ENCODE data around the gene SH3RF1. TPM values are rescaled to one million over a fixed set of nuclear protein-coding genes. Genes with fewer than 3 reads are reported as not detected.

Gene SH3RF1
- total RNA-seq, 1 experiment from 2014 or later = 15.3 TPM

- Histone ChIP-seq H3K18ac (ENCODE audit: insufficient read length, low read depth, low read length) (no peak overlapping the region), H4K20me1 (ENCODE audit: control insufficient read depth, insufficient read depth, insufficient read length) (no peaks in the 10 kb centered on the region), H3K9me3 (ENCODE audit: control insufficient read depth, low read depth, low read length) (no peaks in the 10 kb centered on the region), H4K5ac (ENCODE audit: insufficient read length, low read depth, low read length) (no peak overlapping the region), H2BK120ac (ENCODE audit: low read depth, low read length, poor library complexity, severe bottlenecking) (no peak overlapping the region), H2BK12ac (ENCODE audit: insufficient read length, low read depth, low read length) (no peak overlapping the region), H3K14ac (ENCODE audit: insufficient read depth, low read length) (no peak overlapping the region), H3K79me1 (ENCODE audit: insufficient read depth, low read depth, low read length, poor library complexity, severe bottlenecking) (no peaks in the 10 kb centered on the region), H2AFZ (ENCODE audit: low read length) (no peak overlapping the region), H3K23me2 (ENCODE audit: insufficient read length, low read depth, low read length, poor library complexity, severe bottlenecking) (no peaks in the 10 kb centered on the region), H3K27ac (ENCODE audit: insufficient read length, low read depth, low read length) (no peak overlapping the region), H3K9ac (ENCODE audit: extremely low read depth, insufficient read length, low read length) (no peak overlapping the region), H4K91ac (ENCODE audit: insufficient read length, low read depth, low read length) (no peak overlapping the region), H3T11ph (ENCODE audit: low read length) (no peak overlapping the region), H4K8ac (replicated peaks; ENCODE audit: insufficient read length, low read depth, low read length) (no peak overlapping the region), H2BK15ac (ENCODE audit: low read depth, low read length) (no peak overlapping the region), H3K23ac (ENCODE audit: insufficient read length, low read depth, low read length) (no peak overlapping the region), H3K79me2 (ENCODE audit: insufficient read depth, low read length) (no peaks in the 10 kb centered on the region), H3K4me2 (ENCODE audit: insufficient read depth, insufficient read length, low read length) (no peak overlapping the region), H2AK5ac (ENCODE audit: insufficient read length, low read length) (no peak overlapping the region), H3K4ac (ENCODE audit: low read depth, low read length) (no peak overlapping the region), H3K27me3 (ENCODE audit: insufficient read depth, low read length) (no peaks in the 10 kb centered on the region), H3K56ac (ENCODE audit: insufficient read length, low read depth, low read length) (no peak overlapping the region), H3K4me1 (ENCODE audit: insufficient read depth, low read length) (no peaks in the 10 kb centered on the region), H2BK20ac (ENCODE audit: low read depth, low read length, poor library complexity, severe bottlenecking) (no peak overlapping the region), H2BK5ac (ENCODE audit: insufficient read length, low read length) (no peak overlapping the region)
- no peak overlapping the region for H3K4me3 Mint-ChIP-seq
- H3K27ac Mint-ChIP-seq = no peak overlapping the region
- H3K4me1 Mint-ChIP-seq = no peaks in the 10 kb centered on the region
- H3K36me3 Mint-ChIP-seq (ENCODE audit: insufficient read depth in 1 of 3, low read depth in 3 of 3) = 0 out of 7 replicates have a peak, but pooled peaks cover 0 to 2% (median 0%) of the 10 kb centered on the region in 3 experiments
- WGBS (ENCODE audit: extremely low coverage, insufficient read length, low lambda C conversion rate) = no CpG with 5 or more reads among the region's 2 CpGs
- no peak for TF ChIP-seq CTCF (conservative IDR thresholded peaks at IDR 0.05)
- no peak for DNase-seq
- H3K27me3 Mint-ChIP-seq (ENCODE audit: low read depth) = no peaks in the 10 kb centered on the region
- peaks cover 0 to 4% of the 10 kb centered on the region in 2 experiments; a peak in 2 of 5 replicates for H3K9me3 Mint-ChIP-seq
These were observed 34.9 kb upstream of the SH3RF1 start for GRCh38 chr4:169305651-169306050.

Data from H9 (cell line).